ENCODE measurements around the gene TOR1A. TPM values are rescaled to one million over a fixed set of nuclear protein-coding genes. Genes with fewer than 3 reads are reported as not detected.
A peak's percentile ranks its signal among the peaks of the same experiment; 100 is the strongest.

The TOR1A gene
- total and polyA plus RNA-seq, 12 donors, result 10.9 to 19.8 (median 13.3) TPM

DNA sequence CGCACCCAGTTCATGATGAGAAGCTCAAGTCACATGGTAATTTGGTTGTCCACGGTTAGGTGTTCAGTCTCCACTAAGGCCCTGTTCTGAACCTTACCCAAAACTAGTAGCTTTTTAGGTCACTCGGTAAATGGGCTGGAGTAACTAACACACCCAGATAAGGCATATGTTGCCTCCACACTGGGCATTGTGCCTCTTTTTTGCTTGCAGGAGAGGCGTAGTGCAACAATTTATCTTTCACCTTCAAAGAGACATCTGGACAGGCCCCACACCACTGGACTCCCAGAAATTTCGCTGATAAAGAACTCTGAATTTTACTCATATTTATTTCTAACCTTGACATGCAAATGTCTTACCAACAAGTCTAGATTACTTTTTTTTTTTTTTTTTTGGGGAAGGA is 54.3 kb downstream of the TOR1A start:
- TF ChIP-seq, protein P1, sequence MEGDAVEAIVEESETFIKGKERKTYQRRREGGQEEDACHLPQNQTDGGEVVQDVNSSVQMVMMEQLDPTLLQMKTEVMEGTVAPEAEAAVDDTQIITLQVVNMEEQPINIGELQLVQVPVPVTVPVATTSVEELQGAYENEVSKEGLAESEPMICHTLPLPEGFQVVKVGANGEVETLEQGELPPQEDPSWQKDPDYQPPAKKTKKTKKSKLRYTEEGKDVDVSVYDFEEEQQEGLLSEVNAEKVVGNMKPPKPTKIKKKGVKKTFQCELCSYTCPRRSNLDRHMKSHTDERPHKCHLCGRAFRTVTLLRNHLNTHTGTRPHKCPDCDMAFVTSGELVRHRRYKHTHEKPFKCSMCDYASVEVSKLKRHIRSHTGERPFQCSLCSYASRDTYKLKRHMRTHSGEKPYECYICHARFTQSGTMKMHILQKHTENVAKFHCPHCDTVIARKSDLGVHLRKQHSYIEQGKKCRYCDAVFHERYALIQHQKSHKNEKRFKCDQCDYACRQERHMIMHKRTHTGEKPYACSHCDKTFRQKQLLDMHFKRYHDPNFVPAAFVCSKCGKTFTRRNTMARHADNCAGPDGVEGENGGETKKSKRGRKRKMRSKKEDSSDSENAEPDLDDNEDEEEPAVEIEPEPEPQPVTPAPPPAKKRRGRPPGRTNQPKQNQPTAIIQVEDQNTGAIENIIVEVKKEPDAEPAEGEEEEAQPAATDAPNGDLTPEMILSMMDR (IDR thresholded peaks at IDR 0.05), result no peak

DNA sequence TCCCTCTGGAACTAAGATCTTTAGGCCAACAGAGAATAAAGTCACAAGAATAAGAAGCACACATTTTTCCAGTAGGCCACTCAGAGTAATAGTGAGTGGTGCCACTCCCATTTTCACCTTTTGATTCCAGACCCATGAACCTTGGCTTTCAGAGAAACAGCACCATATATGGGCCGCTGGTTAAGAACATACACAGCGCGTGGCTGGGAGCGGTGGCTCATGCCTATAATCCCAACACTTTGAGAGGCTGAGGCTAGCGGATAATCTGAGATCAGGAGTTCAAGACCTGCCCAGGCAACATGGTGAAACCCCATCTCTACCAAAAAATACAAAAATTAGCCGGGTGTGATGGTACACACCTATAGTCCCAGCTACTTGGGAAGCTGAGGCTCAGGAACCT is 55.5 kb downstream of the TOR1A start:
- Histone ChIP-seq H3K4me3 (no peak overlapping the region), H3K4me1 (peaks cover 0 to 10% (median 0%) of the 10 kb centered on the region in 9 donors), H3K27ac (no peak overlapping the region), H3K9me3 (no peaks in the 10 kb centered on the region), H3K36me3 (no peaks in the 10 kb centered on the region), H3K27me3 (no peaks in the 10 kb centered on the region)
- intact Hi-C loops (cut with DNase I), result no loop called here
- DNase-seq, result no peak
- TF ChIP-seq, protein P1 (IDR thresholded peaks at IDR 0.05), result no peak
- no peak for ATAC-seq
- 92 to 97% methylated on average over 6 of the region's 6 CpGs for whole genome bisulfite sequencing, 2 donors

More for the DNA sequence above, 54.3 kb downstream of the TOR1A start:
- Histone ChIP-seq H3K4me1 (peaks cover 0 to 15% (median 0%) of the 10 kb centered on the region in 9 donors), H3K9me3 (no peaks in the 10 kb centered on the region), H3K4me3 (no peak overlapping the region), H3K36me3 (no peaks in the 10 kb centered on the region), H3K27me3 (no peaks in the 10 kb centered on the region), H3K27ac (no peak overlapping the region)
- DNase-seq (no peak), ATAC-seq (no peak)
- intact Hi-C loops (cut with DNase I), result loop anchor here in 1 of 10 donors (10.0 kb wide), 1 partner anchor 635 kb away; no protein-coding TSS in a partner anchor
- 84 to 85% methylated on average over 5 of the region's 5 CpGs for WGBS, 2 donors

DNA sequence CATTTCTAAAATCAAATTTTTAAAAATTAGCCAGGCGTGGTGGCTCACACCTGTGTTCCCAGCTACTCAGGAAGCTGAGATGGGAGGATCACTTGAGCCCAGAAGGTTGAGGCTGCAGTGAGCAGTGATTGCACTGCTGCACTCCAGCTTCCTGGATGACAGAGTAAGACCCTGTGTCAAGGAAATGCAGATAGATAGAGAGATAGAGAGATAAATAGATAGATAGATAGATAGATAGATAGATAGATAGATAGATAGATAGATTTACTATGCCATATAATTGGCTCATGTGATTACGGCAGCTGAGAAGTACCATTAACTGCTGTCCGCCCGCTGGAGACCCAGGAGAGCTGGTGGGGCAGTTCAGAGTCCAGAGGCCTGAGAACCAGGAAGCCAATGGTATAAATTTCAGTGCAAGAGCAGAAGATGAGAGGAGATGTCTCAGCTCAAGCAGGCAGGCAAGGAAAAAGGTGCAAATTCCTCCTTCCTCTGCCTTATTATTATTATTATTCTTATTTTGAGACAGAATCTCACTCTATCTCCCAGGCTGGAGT is 58.1 kb downstream of the TOR1A start:
- ATAC-seq (no peak), DNase-seq (no peak)
- Histone ChIP-seq H3K36me3 (no peaks in the 10 kb centered on the region), H3K27me3 (peaks cover 0 to 3% (median 0%) of the 10 kb centered on the region in 7 donors), H3K27ac (no peak overlapping the region), H3K4me1 (peaks cover 0 to 23% (median 6%) of the 10 kb centered on the region in 9 donors), H3K9me3 (no peaks in the 10 kb centered on the region), H3K4me3 (no peak overlapping the region)
- TF ChIP-seq, protein P1 (IDR thresholded peaks at IDR 0.05), result no peak
- intact Hi-C loops (cut with DNase I), result no loop called here
- WGBS, 2 donors, result 93 to 94% methylated on average over 4 of the region's 4 CpGs

DNA sequence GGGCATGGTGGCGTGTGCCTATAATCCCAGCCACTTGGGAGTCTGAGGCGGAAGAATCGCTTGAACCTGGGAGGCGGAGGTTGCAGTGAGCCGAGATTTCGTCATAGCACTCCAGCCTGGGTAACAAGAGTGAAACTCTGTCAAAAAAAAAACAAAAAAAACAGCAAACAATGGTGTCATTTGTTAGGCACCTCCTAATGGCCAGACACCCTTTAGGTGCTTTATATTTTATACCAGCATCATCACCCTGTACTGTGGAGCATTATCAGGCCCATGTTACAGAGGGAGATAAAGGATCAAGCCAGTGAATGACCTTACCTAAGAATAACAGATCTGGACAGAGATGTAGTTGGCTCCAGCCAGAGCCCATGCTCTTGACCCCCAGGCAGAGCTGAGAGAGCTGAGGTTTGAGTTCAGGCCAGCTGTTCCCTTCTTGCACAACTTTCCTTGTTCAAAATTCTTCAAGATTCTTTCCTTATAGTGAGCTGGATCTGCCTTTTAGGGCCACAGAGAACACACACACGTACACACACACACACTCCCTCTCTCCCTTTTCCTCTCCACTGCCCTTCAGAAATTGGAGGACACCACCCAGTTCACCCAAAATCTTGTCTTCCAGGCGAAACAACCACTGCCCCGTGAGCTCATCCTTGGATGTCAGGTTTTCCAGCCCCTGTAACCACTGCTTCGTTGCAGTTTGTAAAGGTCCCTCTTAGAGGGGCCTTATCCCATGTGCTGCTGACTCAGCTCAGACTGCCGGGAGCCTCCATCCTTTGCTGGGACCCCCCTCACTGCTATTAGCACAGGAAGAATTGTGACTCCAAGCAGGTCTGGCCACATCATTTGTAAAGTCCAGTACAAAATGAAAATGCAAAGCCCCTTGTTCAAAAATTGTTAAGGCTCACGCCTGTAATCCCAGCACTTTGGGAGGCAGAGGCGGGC is 60.7 kb downstream of the TOR1A start:
- Histone ChIP-seq H3K9me3 (no peaks in the 10 kb centered on the region), H3K27me3 (peaks cover 0 to 3% (median 0%) of the 10 kb centered on the region in 7 donors), H3K4me3 (no peak overlapping the region), H3K36me3 (no peaks in the 10 kb centered on the region), H3K27ac (peak overlapping the region in 9 of 10 donors; percentile 16 to 79 (median 63)), H3K4me1 (peaks cover 0 to 35% (median 18%) of the 10 kb centered on the region in 9 donors)
- intact Hi-C loops (cut with DNase I), result no loop called here
- DNase-seq, result no peak
- ATAC-seq, result peak in 6 of 8 donors; percentile 20 to 66 (median 30)
- WGBS, 2 donors, result 71 to 73% methylated on average over 13 of the region's 13 CpGs
- TF ChIP-seq, protein P1 (IDR thresholded peaks at IDR 0.05), result no peak

Small RNAs within 50 kb of the gene (microRNA-seq; reads per million reads assigned to microRNA genes)
- 0 to 0.51 reads per million in 2 donors for gene MIR6855

Other genes with a start within 250 kb of the TOR1A start
- gene C9orf50, start 203.0 kb downstream of the TOR1A start, total RNA-seq, result not detected
- gene C9orf50, start 203.0 kb downstream of the TOR1A start, polyA plus RNA-seq, result not detected
- 10 to 100 TPM; 54.0 to 84.2 (median 61.9) TPM for gene NTMT1, start 198.0 kb downstream of the TOR1A start, total RNA-seq
- 100 to 1,000 TPM in 1 of 2 donors, 10 to 100 TPM in 1; 60.9 to 123 TPM for gene NTMT1, start 198.0 kb downstream of the TOR1A start, polyA plus RNA-seq
- 10 to 100 TPM in 2 of 10 donors, 1 to 10 TPM in 8; 6.2 to 11.8 (median 9.0) TPM for gene ASB6, start 182.0 kb downstream of the TOR1A start, total RNA-seq
- gene ASB6, start 182.0 kb downstream of the TOR1A start, polyA plus RNA-seq, result 10 to 100 TPM in 1 of 2 donors, 1 to 10 TPM in 1; 9.2 to 11.2 TPM
- gene PRRX2, start 158.5 kb downstream of the TOR1A start, total RNA-seq, result 1 to 10 TPM in 2 of 10 donors, under 1 TPM in 8; 0.21 to 1.2 (median 0.45) TPM
- gene PRRX2, start 158.5 kb downstream of the TOR1A start, polyA plus RNA-seq, result 1 to 10 TPM in 1 of 2 donors, under 1 TPM in 1; 0.29 to 3.0 TPM
- gene PTGES, start 71.1 kb downstream of the TOR1A start, total RNA-seq, result 1 to 10 TPM in 5 of 10 donors, under 1 TPM in 5; 0.15 to 3.6 (median 1.1) TPM
- 1 to 10 TPM; 2.6 to 5.7 TPM for gene PTGES, start 71.1 kb downstream of the TOR1A start, polyA plus RNA-seq
- 10 to 100 TPM in 7 of 10 donors, 1 to 10 TPM in 3; 6.9 to 13.8 (median 11.0) TPM for gene TOR1B, start 21.0 kb downstream of the TOR1A start, total RNA-seq
- gene TOR1B, start 21.0 kb downstream of the TOR1A start, polyA plus RNA-seq, result 10 to 100 TPM in 1 of 2 donors, 1 to 10 TPM in 1; 6.4 to 11.3 TPM
- 10 to 100 TPM; 25.7 to 34.6 (median 30.5) TPM for gene C9orf78, start 11.1 kb upstream of the TOR1A start, total RNA-seq
- 10 to 100 TPM; 34.2 to 66.2 TPM for gene C9orf78, start 11.1 kb upstream of the TOR1A start, polyA plus RNA-seq
- gene USP20, start 11.3 kb upstream of the TOR1A start, total RNA-seq, result 10 to 100 TPM; 10.9 to 16.8 (median 12.5) TPM
- gene USP20, start 11.3 kb upstream of the TOR1A start, polyA plus RNA-seq, result 10 to 100 TPM; 11.0 to 14.7 TPM
- gene FNBP1, start 219.1 kb upstream of the TOR1A start, total RNA-seq, result 10 to 100 TPM; 19.1 to 38.4 (median 23.8) TPM
- gene FNBP1, start 219.1 kb upstream of the TOR1A start, polyA plus RNA-seq, result 10 to 100 TPM in 1 of 2 donors, 1 to 10 TPM in 1; 7.4 to 10.3 TPM
- 10 to 100 TPM; 19.9 to 35.6 (median 24.2) TPM for gene GPR107, start 229.8 kb upstream of the TOR1A start, total RNA-seq
- 10 to 100 TPM in 1 of 2 donors, 1 to 10 TPM in 1; 6.7 to 12.2 TPM for gene GPR107, start 229.8 kb upstream of the TOR1A start, polyA plus RNA-seq

Data from heart right ventricle (tissue), 16 donors.